Nucleus accumbens (tissue), 56 donors: ENCODE data around the gene KHSRP.
A peak's percentile ranks its signal among the peaks of the same experiment; 100 is the strongest.
"Not testable (repeated sequence)": the region's sequence is repeated elsewhere in the genome, so short reads cannot be mapped to it uniquely, and the experiment has no call there.

Source experiments
- DNase-seq, 56 donors: peaks; one replicate each; lab custom pipeline; 2025; lab: John Stamatoyannopoulos, UW

The KHSRP gene

GRCh38 chr19:6451583-6452222 is 27.1 kb upstream of the KHSRP start:
- no peak for DNase-seq

- DNase-seq: peak in 29 of 56 donors; percentile 2 to 66 (median 34)
Measured at GRCh38 chr19:6450166-6450565, 25.6 kb upstream of the KHSRP start.

GRCh38 chr19:6448045-6448444 is 23.4 kb upstream of the KHSRP start:
- DNase-seq: no peak

GRCh38 chr19:6446452-6446851 is 21.8 kb upstream of the KHSRP start:
- DNase-seq: no peak

GRCh38 chr19:6443986-6444385 is 19.4 kb upstream of the KHSRP start:
- no peak for DNase-seq

- no peak for DNase-seq
Measured at GRCh38 chr19:6442087-6442688, 17.6 kb upstream of the KHSRP start.

- no peak for DNase-seq
Measured at GRCh38 chr19:6440905-6441304, 16.3 kb upstream of the KHSRP start.

GRCh38 chr19:6439743-6440142 is 15.1 kb upstream of the KHSRP start:
- no peak for DNase-seq

GRCh38 chr19:6433663-6434062 is 9.1 kb upstream of the KHSRP start, which contains the start of gene SLC25A41:
Gene SLC25A41 (minus strand): TSS chr19:6433763. CDS start chr19:6433693, 70 bp downstream.
- no peak for DNase-seq

GRCh38 chr19:6433165-6433564 is 8.6 kb upstream of the KHSRP start:
- DNase-seq: no peak

GRCh38 chr19:6431891-6432290 is 7.3 kb upstream of the KHSRP start:
- no peak for DNase-seq

GRCh38 chr19:6429419-6430221 is 5.0 kb upstream of the KHSRP start:
- no peak for DNase-seq

- not testable (repeated sequence) for DNase-seq
Measured at GRCh38 chr19:6428692-6429418, 4.2 kb upstream of the KHSRP start.

GRCh38 chr19:6427131-6427530 is 2.5 kb upstream of the KHSRP start:
- no peak for DNase-seq

GRCh38 chr19:6425732-6426620 is 1.4 kb upstream of the KHSRP start:
- DNase-seq: no peak

- DNase-seq: peak; percentile 92 to 100 (median 100)
Measured at GRCh38 chr19:6424939-6425731, 524 bp upstream of the KHSRP start.

- DNase-seq: peak in 1 of 56 donors; percentile 1
Measured at GRCh38 chr19:6423499-6424194, 964 bp downstream of the KHSRP start.
